Measurements from ENCODE around the gene DLST.

GRCh38 chr14:74936731-74937130 lies 55.0 kb downstream of the DLST start:
- no peak for TF ChIP-seq CTCF (IDR thresholded peaks at IDR 0.05)
- TF ChIP-seq POLR2A (IDR thresholded peaks at IDR 0.05) = no peak
